ENCODE results near the gene NSUN5. TPM values are rescaled to one million over a fixed set of nuclear protein-coding genes. Genes with fewer than 3 reads are reported as not detected.
A peak's percentile ranks its signal among the peaks of the same experiment; 100 is the strongest.

Gene NSUN5
- total and polyA plus RNA-seq, 9 of the 15 experiments (the other 6 are each of a cell fraction or from before 2014, with no cell fraction given), result 4.7 to 115 (median 43.0) TPM

DNA sequence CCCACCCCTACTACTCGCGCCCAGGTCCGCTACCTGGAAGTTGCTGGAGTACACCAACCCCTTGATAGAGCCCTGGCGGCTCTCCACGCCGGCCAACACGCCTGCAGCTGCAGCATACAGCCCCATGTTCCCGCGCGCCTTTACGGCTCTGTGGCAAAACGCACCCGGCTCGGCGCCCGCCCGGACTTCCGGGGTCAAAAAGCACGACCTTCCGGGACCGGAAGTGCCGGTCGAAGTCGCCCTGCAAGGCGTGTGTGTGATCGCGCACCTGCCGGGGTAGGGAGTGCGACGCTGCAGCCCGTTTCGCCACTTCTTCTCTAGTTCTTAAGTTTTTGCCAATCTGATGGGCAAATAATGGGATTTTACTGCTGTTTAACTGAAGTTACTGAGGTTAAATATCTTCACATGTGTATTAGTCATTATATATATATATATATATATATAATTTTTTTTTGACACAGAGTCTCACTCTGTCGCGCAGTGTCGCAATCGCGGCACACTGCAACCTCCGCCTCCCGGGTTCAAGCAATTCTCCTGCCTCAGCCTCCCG, at the start of gene NSUN5 (continued):
- TF ChIP-seq, protein P1, sequence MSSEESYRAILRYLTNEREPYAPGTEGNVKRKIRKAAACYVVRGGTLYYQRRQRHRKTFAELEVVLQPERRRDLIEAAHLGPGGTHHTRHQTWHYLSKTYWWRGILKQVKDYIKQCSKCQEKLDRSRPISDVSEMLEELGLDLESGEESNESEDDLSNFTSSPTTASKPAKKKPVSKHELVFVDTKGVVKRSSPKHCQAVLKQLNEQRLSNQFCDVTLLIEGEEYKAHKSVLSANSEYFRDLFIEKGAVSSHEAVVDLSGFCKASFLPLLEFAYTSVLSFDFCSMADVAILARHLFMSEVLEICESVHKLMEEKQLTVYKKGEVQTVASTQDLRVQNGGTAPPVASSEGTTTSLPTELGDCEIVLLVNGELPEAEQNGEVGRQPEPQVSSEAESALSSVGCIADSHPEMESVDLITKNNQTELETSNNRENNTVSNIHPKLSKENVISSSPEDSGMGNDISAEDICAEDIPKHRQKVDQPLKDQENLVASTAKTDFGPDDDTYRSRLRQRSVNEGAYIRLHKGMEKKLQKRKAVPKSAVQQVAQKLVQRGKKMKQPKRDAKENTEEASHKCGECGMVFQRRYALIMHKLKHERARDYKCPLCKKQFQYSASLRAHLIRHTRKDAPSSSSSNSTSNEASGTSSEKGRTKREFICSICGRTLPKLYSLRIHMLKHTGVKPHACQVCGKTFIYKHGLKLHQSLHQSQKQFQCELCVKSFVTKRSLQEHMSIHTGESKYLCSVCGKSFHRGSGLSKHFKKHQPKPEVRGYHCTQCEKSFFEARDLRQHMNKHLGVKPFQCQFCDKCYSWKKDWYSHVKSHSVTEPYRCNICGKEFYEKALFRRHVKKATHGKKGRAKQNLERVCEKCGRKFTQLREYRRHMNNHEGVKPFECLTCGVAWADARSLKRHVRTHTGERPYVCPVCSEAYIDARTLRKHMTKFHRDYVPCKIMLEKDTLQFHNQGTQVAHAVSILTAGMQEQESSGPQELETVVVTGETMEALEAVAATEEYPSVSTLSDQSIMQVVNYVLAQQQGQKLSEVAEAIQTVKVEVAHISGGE (CRISPR knock-in tag; IDR thresholded peaks at IDR 0.05), result peak; percentile 16 to 90 (median 51); a peak in 4 of 6 replicates
- peak; percentile 53 for TF ChIP-seq EP300 (IDR thresholded peaks at IDR 0.05; ENCODE audit: low read length)
- TF ChIP-seq, protein P2, sequence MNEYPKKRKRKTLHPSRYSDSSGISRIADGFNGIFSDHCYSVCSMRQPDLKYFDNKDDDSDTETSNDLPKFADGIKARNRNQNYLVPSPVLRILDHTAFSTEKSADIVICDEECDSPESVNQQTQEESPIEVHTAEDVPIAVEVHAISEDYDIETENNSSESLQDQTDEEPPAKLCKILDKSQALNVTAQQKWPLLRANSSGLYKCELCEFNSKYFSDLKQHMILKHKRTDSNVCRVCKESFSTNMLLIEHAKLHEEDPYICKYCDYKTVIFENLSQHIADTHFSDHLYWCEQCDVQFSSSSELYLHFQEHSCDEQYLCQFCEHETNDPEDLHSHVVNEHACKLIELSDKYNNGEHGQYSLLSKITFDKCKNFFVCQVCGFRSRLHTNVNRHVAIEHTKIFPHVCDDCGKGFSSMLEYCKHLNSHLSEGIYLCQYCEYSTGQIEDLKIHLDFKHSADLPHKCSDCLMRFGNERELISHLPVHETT (CRISPR knock-in tag; conservative IDR thresholded peaks at IDR 0.05 in 1 of 2, IDR thresholded peaks at IDR 0.05 in 1 of 2), result peak in 1 of 2 experiments; percentile 82; a peak in 2 of 4 replicates
- no peak for TF ChIP-seq HNRNPL (IDR thresholded peaks at IDR 0.05; ENCODE audit: low read depth, low read length)
- TF ChIP-seq FOXK2 (conservative IDR thresholded peaks at IDR 0.05 in 1 of 2, IDR thresholded peaks at IDR 0.05 in 1 of 2; ENCODE audit: low read depth in 2 of 2), result peak in 1 of 2 experiments; percentile 60; a peak in 1 of 4 replicates
- TF ChIP-seq, protein P3, sequence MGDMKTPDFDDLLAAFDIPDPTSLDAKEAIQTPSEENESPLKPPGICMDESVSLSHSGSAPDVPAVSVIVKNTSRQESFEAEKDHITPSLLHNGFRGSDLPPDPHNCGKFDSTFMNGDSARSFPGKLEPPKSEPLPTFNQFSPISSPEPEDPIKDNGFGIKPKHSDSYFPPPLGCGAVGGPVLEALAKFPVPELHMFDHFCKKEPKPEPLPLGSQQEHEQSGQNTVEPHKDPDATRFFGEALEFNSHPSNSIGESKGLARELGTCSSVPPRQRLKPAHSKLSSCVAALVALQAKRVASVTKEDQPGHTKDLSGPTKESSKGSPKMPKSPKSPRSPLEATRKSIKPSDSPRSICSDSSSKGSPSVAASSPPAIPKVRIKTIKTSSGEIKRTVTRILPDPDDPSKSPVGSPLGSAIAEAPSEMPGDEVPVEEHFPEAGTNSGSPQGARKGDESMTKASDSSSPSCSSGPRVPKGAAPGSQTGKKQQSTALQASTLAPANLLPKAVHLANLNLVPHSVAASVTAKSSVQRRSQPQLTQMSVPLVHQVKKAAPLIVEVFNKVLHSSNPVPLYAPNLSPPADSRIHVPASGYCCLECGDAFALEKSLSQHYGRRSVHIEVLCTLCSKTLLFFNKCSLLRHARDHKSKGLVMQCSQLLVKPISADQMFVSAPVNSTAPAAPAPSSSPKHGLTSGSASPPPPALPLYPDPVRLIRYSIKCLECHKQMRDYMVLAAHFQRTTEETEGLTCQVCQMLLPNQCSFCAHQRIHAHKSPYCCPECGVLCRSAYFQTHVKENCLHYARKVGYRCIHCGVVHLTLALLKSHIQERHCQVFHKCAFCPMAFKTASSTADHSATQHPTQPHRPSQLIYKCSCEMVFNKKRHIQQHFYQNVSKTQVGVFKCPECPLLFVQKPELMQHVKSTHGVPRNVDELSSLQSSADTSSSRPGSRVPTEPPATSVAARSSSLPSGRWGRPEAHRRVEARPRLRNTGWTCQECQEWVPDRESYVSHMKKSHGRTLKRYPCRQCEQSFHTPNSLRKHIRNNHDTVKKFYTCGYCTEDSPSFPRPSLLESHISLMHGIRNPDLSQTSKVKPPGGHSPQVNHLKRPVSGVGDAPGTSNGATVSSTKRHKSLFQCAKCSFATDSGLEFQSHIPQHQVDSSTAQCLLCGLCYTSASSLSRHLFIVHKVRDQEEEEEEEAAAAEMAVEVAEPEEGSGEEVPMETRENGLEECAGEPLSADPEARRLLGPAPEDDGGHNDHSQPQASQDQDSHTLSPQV (IDR thresholded peaks at IDR 0.05), result peak; percentile 88
- TF ChIP-seq, protein P4, sequence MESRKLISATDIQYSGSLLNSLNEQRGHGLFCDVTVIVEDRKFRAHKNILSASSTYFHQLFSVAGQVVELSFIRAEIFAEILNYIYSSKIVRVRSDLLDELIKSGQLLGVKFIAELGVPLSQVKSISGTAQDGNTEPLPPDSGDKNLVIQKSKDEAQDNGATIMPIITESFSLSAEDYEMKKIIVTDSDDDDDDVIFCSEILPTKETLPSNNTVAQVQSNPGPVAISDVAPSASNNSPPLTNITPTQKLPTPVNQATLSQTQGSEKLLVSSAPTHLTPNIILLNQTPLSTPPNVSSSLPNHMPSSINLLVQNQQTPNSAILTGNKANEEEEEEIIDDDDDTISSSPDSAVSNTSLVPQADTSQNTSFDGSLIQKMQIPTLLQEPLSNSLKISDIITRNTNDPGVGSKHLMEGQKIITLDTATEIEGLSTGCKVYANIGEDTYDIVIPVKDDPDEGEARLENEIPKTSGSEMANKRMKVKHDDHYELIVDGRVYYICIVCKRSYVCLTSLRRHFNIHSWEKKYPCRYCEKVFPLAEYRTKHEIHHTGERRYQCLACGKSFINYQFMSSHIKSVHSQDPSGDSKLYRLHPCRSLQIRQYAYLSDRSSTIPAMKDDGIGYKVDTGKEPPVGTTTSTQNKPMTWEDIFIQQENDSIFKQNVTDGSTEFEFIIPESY (CRISPR knock-in tag; IDR thresholded peaks at IDR 0.05), result peak; percentile 43; the same call in 1 of the 2 replicates
- TF ChIP-seq ZNF589 (CRISPR knock-in tag; IDR thresholded peaks at IDR 0.05; ENCODE audit: low read depth), result peak; percentile 91
- TF ChIP-seq, protein P5, sequence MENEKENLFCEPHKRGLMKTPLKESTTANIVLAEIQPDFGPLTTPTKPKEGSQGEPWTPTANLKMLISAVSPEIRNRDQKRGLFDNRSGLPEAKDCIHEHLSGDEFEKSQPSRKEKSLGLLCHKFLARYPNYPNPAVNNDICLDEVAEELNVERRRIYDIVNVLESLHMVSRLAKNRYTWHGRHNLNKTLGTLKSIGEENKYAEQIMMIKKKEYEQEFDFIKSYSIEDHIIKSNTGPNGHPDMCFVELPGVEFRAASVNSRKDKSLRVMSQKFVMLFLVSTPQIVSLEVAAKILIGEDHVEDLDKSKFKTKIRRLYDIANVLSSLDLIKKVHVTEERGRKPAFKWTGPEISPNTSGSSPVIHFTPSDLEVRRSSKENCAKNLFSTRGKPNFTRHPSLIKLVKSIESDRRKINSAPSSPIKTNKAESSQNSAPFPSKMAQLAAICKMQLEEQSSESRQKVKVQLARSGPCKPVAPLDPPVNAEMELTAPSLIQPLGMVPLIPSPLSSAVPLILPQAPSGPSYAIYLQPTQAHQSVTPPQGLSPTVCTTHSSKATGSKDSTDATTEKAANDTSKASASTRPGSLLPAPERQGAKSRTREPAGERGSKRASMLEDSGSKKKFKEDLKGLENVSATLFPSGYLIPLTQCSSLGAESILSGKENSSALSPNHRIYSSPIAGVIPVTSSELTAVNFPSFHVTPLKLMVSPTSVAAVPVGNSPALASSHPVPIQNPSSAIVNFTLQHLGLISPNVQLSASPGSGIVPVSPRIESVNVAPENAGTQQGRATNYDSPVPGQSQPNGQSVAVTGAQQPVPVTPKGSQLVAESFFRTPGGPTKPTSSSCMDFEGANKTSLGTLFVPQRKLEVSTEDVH (IDR thresholded peaks at IDR 0.05; ENCODE audit: low read depth, partially characterized antibody), result peak; percentile 97
- TF ChIP-seq NONO (IDR thresholded peaks at IDR 0.05; ENCODE audit: low read depth in 2 of 2, low read length in 1 of 2), result no peak

Measured in K562 (cell line).